PC-3 (cell line): ENCODE results near the gene OR7G3. TPM values are rescaled to one million over a fixed set of nuclear protein-coding genes. Genes with fewer than 3 reads are reported as not detected.

Source experiments
- ATAC-seq: fragments of 200-7000 bp; cut with Tn5 transposase; 2 replicates; pipeline ENCODE4 v1.9.1; 2020; ENCODE audit warnings: mild to moderate bottlenecking, moderate library complexity
- BruUV-seq: library from RNA; stranded (reverse); fragments of 400-500 nt; replicated peaks from 2 replicates; lab custom pipeline; 2021; lab: Mats Ljungman, UMichigan
- CTCF ChIA-PET: fragments of 300-600 bp; sonication (Branson Sonifier 250); formaldehyde crosslinking; loops from one replicate; lab custom pipeline; 2022; ENCODE audit warnings: antibody characterized with exemption; lab: Charles Lee
- POLR2A ChIA-PET: fragments of 300-600 bp; sonication (Branson Sonifier 250); formaldehyde crosslinking; loops from one replicate; lab custom pipeline; 2022; ENCODE audit warnings: antibody characterized with exemption; ENCODE audit not compliant: unreplicated experiment; lab: Charles Lee
- DNase-seq: peaks from one replicate; pipeline ENCODE4 v3.0.0-alpha.2; 2015
- H2AFZ ChIP-seq: fragments of 300-600 bp; sonication (generic); 2 replicates; pipeline ENCODE4 v1.6.0; 2016; ENCODE audit warnings: antibody characterized with exemption, low read length
- H3F3A ChIP-seq: fragments of 300-600 bp; sonication (generic); one replicate; pipeline ENCODE4 v1.6.0; 2017; ENCODE audit warnings: antibody characterized with exemption, low read length, control low read depth, mild to moderate bottlenecking; ENCODE audit not compliant: unreplicated experiment
- H3K27ac ChIP-seq: fragments of 300-600 bp; sonication (generic); 2 replicates; pipeline ENCODE4 v1.5.1; 2016; ENCODE audit warnings: mild to moderate bottlenecking, low read length
- H3K27me3 ChIP-seq: fragments of 300-600 bp; sonication (generic); 2 replicates; pipeline ENCODE4 v1.6.1; 2016; ENCODE audit warnings: low read length, mixed read lengths
- H3K36me3 ChIP-seq: fragments of 300-600 bp; sonication (generic); 2 replicates; pipeline ENCODE4 v1.6.1; 2016; ENCODE audit warnings: low read depth, mixed run types, low read length, mixed read lengths
- H3K4me1 ChIP-seq: fragments of 300-600 bp; sonication (generic); 2 replicates; pipeline ENCODE4 v1.5.1; 2016; ENCODE audit warnings: low read length; ENCODE audit not compliant: insufficient read depth
- H3K4me2 ChIP-seq: fragments of 300-600 bp; sonication (generic); 2 replicates; pipeline ENCODE4 v1.6.0; 2016; ENCODE audit warnings: low read length
- H3K4me3 ChIP-seq: fragments of 300-600 bp; sonication (generic); 2 replicates; pipeline ENCODE4 v1.5.1; 2016; ENCODE audit warnings: mild to moderate bottlenecking, low read length, mixed read lengths
- H3K79me2 ChIP-seq: fragments of 300-600 bp; sonication (generic); 2 replicates; pipeline ENCODE4 v1.6.1; 2017; ENCODE audit warnings: low read length, mixed read lengths
- H3K9ac ChIP-seq: fragments of 300-600 bp; sonication (generic); 2 replicates; pipeline ENCODE4 v1.6.0; 2016; ENCODE audit warnings: mild to moderate bottlenecking, low read length
- H3K9me2 ChIP-seq: fragments of 300-600 bp; sonication (generic); replicated peaks from 2 replicates; pipeline ENCODE4 v1.6.1; 2016; ENCODE audit warnings: mixed run types, low read length, mixed read lengths
- H3K9me3 ChIP-seq: fragments of 300-600 bp; sonication (generic); 2 replicates; pipeline ENCODE4 v1.6.1; 2016; ENCODE audit warnings: low read length, mixed read lengths
- H4K20me1 ChIP-seq: fragments of 300-600 bp; sonication (generic); 2 replicates; pipeline ENCODE4 v1.6.1; 2016; ENCODE audit warnings: low read length, mixed read lengths
- CTCF ChIP-seq: fragments of 300-600 bp; sonication (generic); conservative IDR thresholded peaks from 2 replicates; pipeline ENCODE4 v1.5.1; 2017; ENCODE audit warnings: antibody characterized with exemption, low read depth, mild to moderate bottlenecking, low read length
- EZH2 ChIP-seq: fragments of 300-600 bp; sonication (generic); IDR thresholded peaks from one replicate; pipeline ENCODE4 v1.6.1; 2017; ENCODE audit warnings: antibody characterized with exemption, mild to moderate bottlenecking, low read length; ENCODE audit not compliant: unreplicated experiment
- EZH2phosphoT487 ChIP-seq: fragments of 300-600 bp; sonication (generic); IDR thresholded peaks from 2 replicates; pipeline ENCODE4 v1.6.1; 2018; ENCODE audit warnings: mild to moderate bottlenecking, antibody characterized with exemption, low read length, borderline replicate concordance
- intact Hi-C: fragments of 100-400 bp; cut with micrococcal nuclease; formaldehyde crosslinking; loops from 2 replicates; pipeline ENCODE4 v1.9.0; 2023
- total RNA-seq: library from RNA; depleted of rRNA; stranded (reverse); fragments of >200 nt; gene quantifications from 2 replicates; pipeline ENCODE4 v1.2.3, GENCODE V29; 2014; rRNA removed

Gene OR7G3
- total RNA-seq, 1 experiment from 2014 or later, result not detected

- Histone ChIP-seq H3K79me2 (no peaks in the 10 kb centered on the region), H3K9me2 (no peaks in the 10 kb centered on the region), H3K9ac (no peak overlapping the region), H3K4me2 (no peak overlapping the region), H3K4me3 (no peak overlapping the region), H3K27ac (no peak overlapping the region), H3K4me1 (peaks cover 14% of the 10 kb centered on the region), H4K20me1 (no peaks in the 10 kb centered on the region), H3K36me3 (no peaks in the 10 kb centered on the region), H3K9me3 (no peaks in the 10 kb centered on the region), H3K27me3 (no peaks in the 10 kb centered on the region), H3F3A (no peaks in the 10 kb centered on the region), H2AFZ (no peak overlapping the region)
- intact Hi-C loops, result loop anchor here (5.0 kb wide), 1 partner anchor 60 kb away; no protein-coding TSS in a partner anchor
- ChIA-PET POLR2A (no interaction called here), CTCF (no interaction called here)
- no peak for ATAC-seq
- BruUV-seq, result no TSS peak
- no peak for DNase-seq
- TF ChIP-seq CTCF (no peak), EZH2phosphoT487 (no peak), EZH2 (no peak)
These were observed 49.8 kb downstream of the OR7G3 start for GRCh38 chr19:9076901-9077300.

Other genes with a start within 250 kb of the OR7G3 start
- 0.15 and 0.52 TPM in 2 replicates for gene MUC16, start 116.5 kb downstream of the OR7G3 start, total RNA-seq
- not detected in 2 replicates for gene OR1M1, start 39.9 kb downstream of the OR7G3 start, total RNA-seq
- gene OR7G2, start 19.5 kb downstream of the OR7G3 start, total RNA-seq, result not detected in 2 replicates
- gene OR7G1, start 11.2 kb downstream of the OR7G3 start, total RNA-seq, result not detected in 2 replicates
- 34.7 and 41.2 TPM in 2 replicates for gene ZNF317, start 13.4 kb upstream of the OR7G3 start, total RNA-seq
- gene OR7D2, start 52.0 kb upstream of the OR7G3 start, total RNA-seq, result 0.07 TPM in 1 of 2 replicates, not detected in the other
- not detected in 2 replicates for gene OR7D4, start 92.6 kb upstream of the OR7G3 start, total RNA-seq
- gene OR7E24, start 124.0 kb upstream of the OR7G3 start, total RNA-seq, result not detected in 2 replicates
- 30.9 and 36.0 TPM in 2 replicates for gene ZNF699, start 182.9 kb upstream of the OR7G3 start, total RNA-seq
- 13.1 and 20.1 TPM in 2 replicates for gene ZNF559, start 197.2 kb upstream of the OR7G3 start, total RNA-seq
- gene ZNF177, start 236.1 kb upstream of the OR7G3 start, total RNA-seq, result 1.3 and 1.4 TPM in 2 replicates